SHP77 treated with DMSO at 0.1 percent for 48 hours (cell line): ENCODE results near the gene GTF3C6.
"Not testable (repeated sequence)": the region's sequence is repeated elsewhere in the genome, so short reads cannot be mapped to it uniquely, and the experiment has no call there.

Experiments used
- DNase-seq: peaks from one replicate; lab custom pipeline; 2025; lab: John Stamatoyannopoulos, UW

GTF3C6 gene

GRCh38 chr6:110958329-110959192, at the start of gene GTF3C6:
TSS of gene GTF3C6 (plus strand) at chr6:110958706. CDS start at chr6:110958770, 64 bp downstream.
- DNase-seq = peak; percentile 70

GRCh38 chr6:110930781-110931180, 27.7 kb upstream of the GTF3C6 start:
- DNase-seq = no peak

GRCh38 chr6:110933912-110934311, 24.6 kb upstream of the GTF3C6 start:
- no peak for DNase-seq

- no peak for DNase-seq
Measured at GRCh38 chr6:110934381-110934898, 24.1 kb upstream of the GTF3C6 start.

GRCh38 chr6:110935171-110935570, 23.3 kb upstream of the GTF3C6 start:
- no peak for DNase-seq

- DNase-seq = no peak
Measured at GRCh38 chr6:110938171-110938570, 20.3 kb upstream of the GTF3C6 start.

GRCh38 chr6:110939429-110940200, 18.9 kb upstream of the GTF3C6 start:
- DNase-seq = no peak

- no peak for DNase-seq
Measured at GRCh38 chr6:110944681-110945151, 13.8 kb upstream of the GTF3C6 start.

GRCh38 chr6:110946498-110946897, 12.0 kb upstream of the GTF3C6 start:
- DNase-seq = no peak

- DNase-seq = no peak
Measured at GRCh38 chr6:110949679-110950285, 8.7 kb upstream of the GTF3C6 start.

GRCh38 chr6:110950440-110950839, 8.1 kb upstream of the GTF3C6 start:
- DNase-seq = no peak

- DNase-seq = no peak
Measured at GRCh38 chr6:110951008-110951407, 7.5 kb upstream of the GTF3C6 start.

- DNase-seq = no peak
Measured at GRCh38 chr6:110951986-110952794, 6.3 kb upstream of the GTF3C6 start.

GRCh38 chr6:110953633-110954303, 4.7 kb upstream of the GTF3C6 start:
- DNase-seq = no peak

- DNase-seq = no peak
Measured at GRCh38 chr6:110960014-110960390, 1.5 kb downstream of the GTF3C6 start.

GRCh38 chr6:110962636-110963035, 4.1 kb downstream of the GTF3C6 start:
- not testable (repeated sequence) for DNase-seq

- no peak for DNase-seq
Measured at GRCh38 chr6:110965629-110966229, 7.2 kb downstream of the GTF3C6 start.

GRCh38 chr6:110968661-110969060, 10.2 kb downstream of the GTF3C6 start:
- DNase-seq = not testable (repeated sequence)

- no peak for DNase-seq
Measured at GRCh38 chr6:110971468-110971867, 13.0 kb downstream of the GTF3C6 start.

- no peak for DNase-seq
Measured at GRCh38 chr6:110976575-110976974, 18.1 kb downstream of the GTF3C6 start.
